HEK293 (cell line): ENCODE results near the gene XCL2.

Experiments
- CTCF ChIA-PET: fragments of 350-600 bp; formaldehyde crosslinking; extraction: SDS; loops from one replicate; lab custom pipeline; 2021; ENCODE audit warnings: antibody characterized with exemption; lab: Yijun Ruan, JAX
- POLR2A ChIA-PET: fragments of 300-600 bp; formaldehyde crosslinking; extraction: SDS; loops from one replicate; lab custom pipeline; 2020; ENCODE audit warnings: antibody characterized with exemption, inconsistent platforms; lab: Yijun Ruan, JAX
- H3K27ac ChIP-seq: fragments of 200-500 bp; sonication (Bioruptor generic); 2 replicates; pipeline ENCODE4 v1.5.1; 2014; ENCODE audit warnings: low read depth, low read length, control low read depth, inconsistent platforms; ENCODE audit errors: extremely low read depth
- H3K36me3 ChIP-seq, 2 experiments: fragments of 200-500 bp in 1 of 2; sonication (Bioruptor generic) in 1 of 2; 1 replicate in 1 of 2; 2 replicates in 1 of 2; pipeline ENCODE4 v1.5.1; 2014 to 2017; ENCODE audit warnings: inconsistent platforms in 2 of 2, low read length in 2 of 2; ENCODE audit not compliant: control insufficient read depth in 2 of 2, insufficient read depth in 1 of 2
- H3K4me1 ChIP-seq: fragments of 200-500 bp; sonication (Bioruptor generic); 2 replicates; pipeline ENCODE4 v1.5.1; 2014; ENCODE audit warnings: mild to moderate bottlenecking, low read length, inconsistent platforms; ENCODE audit not compliant: control insufficient read depth, insufficient read depth
- H3K4me3 ChIP-seq: 2 replicates; pipeline ENCODE4 v1.5.1; 2011; ENCODE audit warnings: low read depth, mild to moderate bottlenecking, control low read depth, low read length, moderate library complexity
- H3K9me3 ChIP-seq: fragments of 200-500 bp; sonication (Bioruptor generic); 2 replicates; pipeline ENCODE4 v1.5.1; 2014; ENCODE audit warnings: low read depth, low read length, inconsistent platforms; ENCODE audit not compliant: control insufficient read depth, insufficient read depth
- GFI1B ChIP-seq: fragments of 450-650 bp; formaldehyde crosslinking; IDR thresholded peaks from 2 replicates; pipeline ENCODE4 v1.5.1; 2016; ENCODE audit warnings: missing biosample characterization, missing genetic modification characterization
- GLIS1 ChIP-seq: fragments of 450-650 bp; formaldehyde crosslinking; IDR thresholded peaks from 2 replicates; pipeline ENCODE4 v1.5.1; 2016; ENCODE audit warnings: missing biosample characterization, missing genetic modification characterization
- KLF16 ChIP-seq: fragments of 450-650 bp; formaldehyde crosslinking; IDR thresholded peaks from 2 replicates; pipeline ENCODE4 v1.5.1; 2017; ENCODE audit warnings: missing biosample characterization, missing genetic modification characterization
- MZF1 ChIP-seq: fragments of 450-650 bp; formaldehyde crosslinking; IDR thresholded peaks from 2 replicates; pipeline ENCODE4 v1.5.1; 2017; ENCODE audit warnings: missing biosample characterization, missing genetic modification characterization, borderline replicate concordance
- PRDM1 ChIP-seq: fragments of 450-650 bp; formaldehyde crosslinking; IDR thresholded peaks from 2 replicates; pipeline ENCODE4; 2016; ENCODE audit warnings: missing biosample characterization, missing genetic modification characterization
- WT1 ChIP-seq: fragments of 450-650 bp; formaldehyde crosslinking; IDR thresholded peaks from 2 replicates; pipeline ENCODE4 v1.5.1; 2016; ENCODE audit warnings: missing biosample characterization, missing genetic modification characterization
- ZNF10 ChIP-seq: fragments of 450-650 bp; formaldehyde crosslinking; IDR thresholded peaks from 2 replicates; pipeline ENCODE4 v1.5.1; 2017; ENCODE audit warnings: missing biosample characterization, missing genetic modification characterization
- ZNF214 ChIP-seq: fragments of 450-650 bp; formaldehyde crosslinking; IDR thresholded peaks from 2 replicates; pipeline ENCODE4 v1.5.1; 2017; ENCODE audit warnings: missing biosample characterization, mild to moderate bottlenecking, missing genetic modification characterization, borderline replicate concordance
- ZNF311 ChIP-seq: fragments of 450-650 bp; formaldehyde crosslinking; IDR thresholded peaks from 2 replicates; pipeline ENCODE4 v1.5.1; 2017; ENCODE audit warnings: missing biosample characterization, missing genetic modification characterization, borderline replicate concordance
- ZNF350 ChIP-seq: fragments of 450-650 bp; formaldehyde crosslinking; IDR thresholded peaks from 2 replicates; pipeline ENCODE4 v1.5.0; 2017; ENCODE audit warnings: missing biosample characterization, mild to moderate bottlenecking, missing genetic modification characterization
- ZNF391 ChIP-seq: fragments of 450-650 bp; formaldehyde crosslinking; IDR thresholded peaks from 2 replicates; pipeline ENCODE4 v1.5.1; 2016; ENCODE audit warnings: low read depth, missing biosample characterization, missing genetic modification characterization, borderline replicate concordance
- ZNF426 ChIP-seq: fragments of 450-650 bp; formaldehyde crosslinking; IDR thresholded peaks from 2 replicates; pipeline ENCODE4 v1.5.1; 2017; ENCODE audit warnings: missing biosample characterization, missing genetic modification characterization, mild to moderate bottlenecking, inconsistent platforms, moderate library complexity
- ZNF549 ChIP-seq: fragments of 450-650 bp; IDR thresholded peaks from 2 replicates; pipeline ENCODE4 v1.5.1; 2018; ENCODE audit warnings: missing biosample characterization, missing genetic modification characterization, mild to moderate bottlenecking, inconsistent platforms, moderate library complexity
- ZNF623 ChIP-seq: fragments of 450-650 bp; formaldehyde crosslinking; IDR thresholded peaks from 2 replicates; pipeline ENCODE4 v1.5.1; 2016; ENCODE audit warnings: missing biosample characterization, missing genetic modification characterization
- ZNF639 ChIP-seq: fragments of 450-650 bp; formaldehyde crosslinking; IDR thresholded peaks from 2 replicates; pipeline ENCODE4 v1.5.1; 2016; ENCODE audit warnings: missing biosample characterization, missing genetic modification characterization
- ZNF707 ChIP-seq: fragments of 450-650 bp; formaldehyde crosslinking; IDR thresholded peaks from 2 replicates; pipeline ENCODE4 v1.5.1; 2016; ENCODE audit warnings: missing biosample characterization, missing genetic modification characterization
- ZNF777 ChIP-seq: fragments of 450-650 bp; formaldehyde crosslinking; IDR thresholded peaks from 2 replicates; pipeline ENCODE4 v1.5.1; 2017; ENCODE audit warnings: missing biosample characterization, missing genetic modification characterization, borderline replicate concordance
- ZNF837 ChIP-seq: fragments of 450-650 bp; formaldehyde crosslinking; IDR thresholded peaks from 2 replicates; pipeline ENCODE4 v1.5.1; 2016; ENCODE audit warnings: missing biosample characterization, missing genetic modification characterization
- TF ChIP-seq, protein P1 (sequence below): fragments of 450-650 bp; formaldehyde crosslinking; IDR thresholded peaks from 2 replicates; pipeline ENCODE4 v1.5.1; 2016; ENCODE audit warnings: missing biosample characterization, missing genetic modification characterization

Gene XCL2

GRCh38 chr1:168591066-168591465, 47.3 kb upstream of the XCL2 start (continued):
- TF ChIP-seq ZNF639 (no peak), ZNF391 (tag by site-specific recombination) (no peak)

DNA sequence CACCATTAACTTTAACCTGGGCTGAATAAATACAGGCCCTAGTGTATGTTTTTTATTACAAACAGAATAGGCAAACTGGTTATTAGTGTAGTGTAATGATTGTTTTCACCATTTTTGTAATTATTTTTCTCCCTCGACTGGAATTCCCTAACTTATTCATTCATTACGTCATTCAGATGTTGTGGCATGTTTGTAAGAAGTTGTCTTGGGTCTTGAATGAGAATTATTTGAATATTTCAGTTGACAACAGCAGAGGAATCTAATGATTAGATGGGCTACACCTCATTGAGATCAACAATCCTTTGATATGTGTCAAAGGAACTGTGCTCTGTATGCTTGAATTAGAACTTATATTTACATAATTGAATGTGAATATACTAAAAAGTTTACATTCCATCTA, 45.4 kb upstream of the XCL2 start:
- POLR2A ChIA-PET: no interaction called here
- H3K9me3 ChIP-seq: no peaks in the 10 kb centered on the region
- no peak overlapping the region for H3K27ac ChIP-seq
- no peaks in the 10 kb centered on the region for H3K36me3 ChIP-seq
- TF ChIP-seq KLF16 (tag by site-specific recombination) (no peak), ZNF350 (tag by site-specific recombination) (no peak), WT1 (no peak)
- peaks cover 3% of the 10 kb centered on the region; the same call in 1 of the 2 replicates for H3K4me1 ChIP-seq
- CTCF ChIA-PET: interaction anchor here (1.8 kb wide), 1 partner anchor 246 kb away, joined by 7 read pairs; no protein-coding TSS in a partner anchor
- no peak overlapping the region for H3K4me3 ChIP-seq

- Histone ChIP-seq H3K9me3 (no peaks in the 10 kb centered on the region), H3K4me1 (peaks cover 3% of the 10 kb centered on the region; the same call in 1 of the 2 replicates), H3K4me3 (no peak overlapping the region), H3K36me3 (no peaks in the 10 kb centered on the region), H3K27ac (no peak overlapping the region)
- ChIA-PET CTCF (interaction anchor here (0.6 to 2.2 kb wide), 2 partner anchors 145 to 244 kb away, joined by 4 to 5 read pairs; no protein-coding TSS in a partner anchor), POLR2A (no interaction called here)
- no peak for TF ChIP-seq ZNF10 (tag by site-specific recombination)
- TF ChIP-seq ZNF777 (tag by site-specific recombination): no peak
- TF ChIP-seq ZNF837 (tag by site-specific recombination): no peak
- no peak for TF ChIP-seq ZNF311 (tag by site-specific recombination)
- no peak for TF ChIP-seq ZNF707 (tag by site-specific recombination)
- TF ChIP-seq, protein P1, sequence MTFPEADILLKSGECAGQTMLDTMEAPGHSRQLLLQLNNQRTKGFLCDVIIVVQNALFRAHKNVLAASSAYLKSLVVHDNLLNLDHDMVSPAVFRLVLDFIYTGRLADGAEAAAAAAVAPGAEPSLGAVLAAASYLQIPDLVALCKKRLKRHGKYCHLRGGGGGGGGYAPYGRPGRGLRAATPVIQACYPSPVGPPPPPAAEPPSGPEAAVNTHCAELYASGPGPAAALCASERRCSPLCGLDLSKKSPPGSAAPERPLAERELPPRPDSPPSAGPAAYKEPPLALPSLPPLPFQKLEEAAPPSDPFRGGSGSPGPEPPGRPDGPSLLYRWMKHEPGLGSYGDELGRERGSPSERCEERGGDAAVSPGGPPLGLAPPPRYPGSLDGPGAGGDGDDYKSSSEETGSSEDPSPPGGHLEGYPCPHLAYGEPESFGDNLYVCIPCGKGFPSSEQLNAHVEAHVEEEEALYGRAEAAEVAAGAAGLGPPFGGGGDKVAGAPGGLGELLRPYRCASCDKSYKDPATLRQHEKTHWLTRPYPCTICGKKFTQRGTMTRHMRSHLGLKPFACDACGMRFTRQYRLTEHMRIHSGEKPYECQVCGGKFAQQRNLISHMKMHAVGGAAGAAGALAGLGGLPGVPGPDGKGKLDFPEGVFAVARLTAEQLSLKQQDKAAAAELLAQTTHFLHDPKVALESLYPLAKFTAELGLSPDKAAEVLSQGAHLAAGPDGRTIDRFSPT: no peak
- TF ChIP-seq ZNF214 (tag by site-specific recombination): no peak
- no peak for TF ChIP-seq GLIS1 (tag by site-specific recombination)
- no peak for TF ChIP-seq MZF1
These were observed 42.1 kb upstream of the XCL2 start for GRCh38 chr1:168585937-168586336.

DNA sequence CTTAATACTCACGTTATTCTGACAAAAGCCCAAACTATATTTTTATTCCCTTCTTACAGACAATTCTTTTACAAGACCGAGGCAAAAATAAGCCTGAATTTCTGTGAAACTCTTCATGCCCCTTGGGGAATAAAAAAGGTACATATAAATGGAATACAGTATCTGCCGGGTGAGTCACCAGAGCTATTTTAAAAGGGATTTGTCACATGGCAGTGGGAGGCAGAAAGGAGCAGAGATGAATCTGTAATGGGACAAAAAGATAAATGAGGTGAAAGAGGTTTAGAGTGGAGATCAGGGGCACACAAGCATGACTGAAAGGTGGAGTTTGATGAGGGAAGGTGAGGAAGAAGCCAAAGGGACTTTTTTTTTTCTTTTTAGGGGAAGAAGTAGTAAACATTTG, 41.4 kb upstream of the XCL2 start:
- POLR2A ChIA-PET: no interaction called here
- no peaks in the 10 kb centered on the region for H3K9me3 ChIP-seq
- no peak for TF ChIP-seq ZNF623 (tag by site-specific recombination)
- TF ChIP-seq PRDM1: 0 out of 2 replicates have a peak, but pooled peaks have one; percentile 25
- TF ChIP-seq ZNF426 (tag by site-specific recombination): no peak
- TF ChIP-seq ZNF549 (tag by site-specific recombination): no peak
- no peak for TF ChIP-seq GFI1B (tag by site-specific recombination)
- H3K4me3 ChIP-seq: no peak overlapping the region
- H3K27ac ChIP-seq: no peak overlapping the region
- CTCF ChIA-PET: interaction anchor here (0.6 to 2.2 kb wide), 3 partner anchors 60 to 243 kb away, joined by 3 to 5 read pairs (median 4); no protein-coding TSS in a partner anchor
- H3K36me3 ChIP-seq: no peaks in the 10 kb centered on the region
- H3K4me1 ChIP-seq: peaks cover 3% of the 10 kb centered on the region; the same call in 1 of the 2 replicates
